ENCODE measurements around the gene OR4K5. TPM values are rescaled to one million over a fixed set of nuclear protein-coding genes. Genes with fewer than 3 reads are reported as not detected.

Gene OR4K5
- total RNA-seq, 2 experiments from 2014 or later = not detected

DNA sequence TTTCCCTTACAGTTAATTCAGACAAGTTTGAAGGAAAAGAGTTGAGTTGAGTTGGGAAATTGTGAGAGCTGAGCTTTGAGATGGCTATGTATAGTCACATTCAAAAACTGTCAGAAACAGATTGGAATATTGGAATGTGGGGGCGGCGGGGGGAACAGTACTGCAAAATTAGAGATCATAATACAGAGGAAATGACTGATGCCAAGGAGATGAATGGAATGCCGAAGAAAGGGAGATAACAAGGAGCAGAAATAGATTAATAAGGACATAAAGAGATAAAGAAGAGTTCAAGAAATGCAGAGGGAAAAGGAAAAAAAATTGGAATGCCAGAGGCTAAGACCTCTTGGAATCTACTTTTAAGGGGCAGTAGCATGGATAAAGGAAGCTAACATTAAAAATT is 3.2 kb upstream of the OR4K5 start:
- DNase-seq (ENCODE audit: low spot score) = no peak
- intact Hi-C loops (cut with micrococcal nuclease; ENCODE audit: unreplicated experiment) = no loop called here
- no peaks in the 10 kb centered on the region for H3K36me3 ChIP-seq (ENCODE audit: insufficient read depth, low read length)
- H3K4me2 ChIP-seq (ENCODE audit: low read length) = no peak overlapping the region
- H3K79me2 ChIP-seq (ENCODE audit: insufficient read depth, low read depth, low read length) = no peaks in the 10 kb centered on the region
- no peak overlapping the region for H3K27ac ChIP-seq (ENCODE audit: low read depth, low read length, poor library complexity, severe bottlenecking)
- no peaks in the 10 kb centered on the region for H3K9me3 ChIP-seq (ENCODE audit: low read length)
- H2AFZ ChIP-seq (ENCODE audit: low read length) = no peak overlapping the region
- no TSS peak for BruUV-seq (replicated peaks)
- no peaks in the 10 kb centered on the region for H3K9me2 ChIP-seq (ENCODE audit: insufficient read depth, low read length)
- H4K20me1 ChIP-seq (ENCODE audit: insufficient read depth, low read length) = no peaks in the 10 kb centered on the region
- no peak for TF ChIP-seq EZH2phosphoT487 (IDR thresholded peaks at IDR 0.05; ENCODE audit: borderline replicate concordance, low read depth, low read length)
- POLR2A ChIA-PET = no interaction called here
- CTCF ChIA-PET (ENCODE audit: unreplicated experiment) = no interaction called here
- no peaks in the 10 kb centered on the region for H3K4me1 ChIP-seq (ENCODE audit: insufficient read depth, low read length, poor library complexity, severe bottlenecking)
- H3K4me3 ChIP-seq (ENCODE audit: low read depth, low read length, poor library complexity, severe bottlenecking) = no peak overlapping the region

DNA sequence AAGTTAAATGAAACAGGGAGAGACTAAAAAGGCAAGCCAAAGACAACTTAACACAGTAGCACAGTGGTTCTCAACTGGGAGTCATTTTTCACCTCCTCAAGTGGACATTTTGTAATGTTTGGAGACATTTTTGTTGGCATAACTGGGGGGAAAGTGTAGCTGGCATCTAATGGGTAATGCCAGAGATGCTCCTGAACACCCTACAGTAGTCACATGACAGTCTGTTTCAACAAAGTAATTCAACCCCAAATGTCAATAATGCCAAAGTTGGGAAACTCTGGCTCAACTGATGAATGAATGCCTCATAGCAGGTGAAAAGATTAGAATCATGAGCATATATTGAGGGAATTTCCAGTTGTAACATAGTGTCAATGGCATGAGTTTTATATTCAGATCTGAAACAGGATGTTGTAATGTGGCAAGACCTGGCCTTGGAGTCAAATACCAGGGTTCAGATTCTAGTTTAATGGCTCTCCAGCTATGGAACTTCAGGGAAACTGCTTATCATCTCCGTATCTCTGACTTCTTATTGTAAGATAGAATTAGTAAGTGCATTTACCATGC is 2.4 kb upstream of the OR4K5 start:
- POLR2A ChIA-PET = interaction anchor here (0.6 to 1.0 kb wide), 4 partner anchors 11 to 38 kb away, joined by 3 to 5 read pairs (median 4); no protein-coding TSS in a partner anchor
- CTCF ChIA-PET (ENCODE audit: unreplicated experiment) = no interaction called here
- Histone ChIP-seq H3K4me2 (ENCODE audit: low read length) (no peak overlapping the region), H4K20me1 (ENCODE audit: insufficient read depth, low read length) (no peaks in the 10 kb centered on the region), H3K4me1 (ENCODE audit: insufficient read depth, low read length, poor library complexity, severe bottlenecking) (no peaks in the 10 kb centered on the region), H3K9me3 (ENCODE audit: low read length) (no peaks in the 10 kb centered on the region), H3K9me2 (ENCODE audit: insufficient read depth, low read length) (no peaks in the 10 kb centered on the region), H2AFZ (ENCODE audit: low read length) (no peak overlapping the region), H3K79me2 (ENCODE audit: insufficient read depth, low read depth, low read length) (no peaks in the 10 kb centered on the region), H3K4me3 (ENCODE audit: low read depth, low read length, poor library complexity, severe bottlenecking) (no peak overlapping the region), H3K27ac (ENCODE audit: low read depth, low read length, poor library complexity, severe bottlenecking) (no peak overlapping the region), H3K36me3 (ENCODE audit: insufficient read depth, low read length) (no peaks in the 10 kb centered on the region)
- no peak for DNase-seq (ENCODE audit: low spot score)
- no peak for TF ChIP-seq EZH2phosphoT487 (IDR thresholded peaks at IDR 0.05; ENCODE audit: borderline replicate concordance, low read depth, low read length)
- TF ChIP-seq, protein P1, sequence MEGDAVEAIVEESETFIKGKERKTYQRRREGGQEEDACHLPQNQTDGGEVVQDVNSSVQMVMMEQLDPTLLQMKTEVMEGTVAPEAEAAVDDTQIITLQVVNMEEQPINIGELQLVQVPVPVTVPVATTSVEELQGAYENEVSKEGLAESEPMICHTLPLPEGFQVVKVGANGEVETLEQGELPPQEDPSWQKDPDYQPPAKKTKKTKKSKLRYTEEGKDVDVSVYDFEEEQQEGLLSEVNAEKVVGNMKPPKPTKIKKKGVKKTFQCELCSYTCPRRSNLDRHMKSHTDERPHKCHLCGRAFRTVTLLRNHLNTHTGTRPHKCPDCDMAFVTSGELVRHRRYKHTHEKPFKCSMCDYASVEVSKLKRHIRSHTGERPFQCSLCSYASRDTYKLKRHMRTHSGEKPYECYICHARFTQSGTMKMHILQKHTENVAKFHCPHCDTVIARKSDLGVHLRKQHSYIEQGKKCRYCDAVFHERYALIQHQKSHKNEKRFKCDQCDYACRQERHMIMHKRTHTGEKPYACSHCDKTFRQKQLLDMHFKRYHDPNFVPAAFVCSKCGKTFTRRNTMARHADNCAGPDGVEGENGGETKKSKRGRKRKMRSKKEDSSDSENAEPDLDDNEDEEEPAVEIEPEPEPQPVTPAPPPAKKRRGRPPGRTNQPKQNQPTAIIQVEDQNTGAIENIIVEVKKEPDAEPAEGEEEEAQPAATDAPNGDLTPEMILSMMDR (conservative IDR thresholded peaks at IDR 0.05; ENCODE audit: low read length) = no peak
- intact Hi-C loops (cut with micrococcal nuclease; ENCODE audit: unreplicated experiment) = no loop called here
- no TSS peak for BruUV-seq (replicated peaks)

DNA sequence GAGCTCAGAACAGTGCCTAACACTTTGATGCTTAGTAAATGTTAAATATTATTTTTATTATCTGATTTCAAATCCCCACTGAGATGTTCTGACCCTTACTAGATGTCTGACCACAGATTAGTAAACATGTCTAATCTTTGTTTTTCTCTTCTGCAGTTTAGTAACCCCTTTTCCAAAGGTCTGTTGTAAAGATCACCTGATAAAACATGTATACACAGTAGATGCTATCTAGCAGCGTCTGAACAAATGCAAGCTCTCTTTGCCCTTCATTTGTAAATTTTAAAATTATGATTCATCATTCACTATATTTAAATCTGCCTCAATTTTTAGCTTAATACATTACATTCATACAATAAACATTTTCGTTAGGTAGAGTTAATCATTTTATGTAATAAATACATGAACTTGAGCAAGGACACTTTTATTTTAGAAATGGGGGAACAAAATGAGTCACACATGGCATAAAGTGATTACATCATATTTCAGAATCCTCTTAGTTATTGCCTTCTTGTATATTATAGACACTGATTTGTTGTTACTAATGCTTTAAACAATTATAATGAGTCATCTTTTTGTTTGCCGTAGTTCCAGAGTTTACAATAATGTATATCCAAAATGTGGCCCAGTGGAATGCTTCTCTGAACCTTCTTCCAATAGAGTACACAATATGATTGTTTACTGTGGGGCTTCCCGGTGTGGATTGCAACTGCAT is 1.7 kb upstream of the OR4K5 start:
- Histone ChIP-seq H3K79me2 (ENCODE audit: insufficient read depth, low read depth, low read length) (no peaks in the 10 kb centered on the region), H3K36me3 (ENCODE audit: insufficient read depth, low read length) (no peaks in the 10 kb centered on the region), H3K4me3 (ENCODE audit: low read depth, low read length, poor library complexity, severe bottlenecking) (no peak overlapping the region), H3K4me2 (ENCODE audit: low read length) (no peak overlapping the region), H3K27ac (ENCODE audit: low read depth, low read length, poor library complexity, severe bottlenecking) (no peak overlapping the region), H4K20me1 (ENCODE audit: insufficient read depth, low read length) (no peaks in the 10 kb centered on the region), H3K9me3 (ENCODE audit: low read length) (no peaks in the 10 kb centered on the region), H2AFZ (ENCODE audit: low read length) (no peak overlapping the region), H3K4me1 (ENCODE audit: insufficient read depth, low read length, poor library complexity, severe bottlenecking) (no peaks in the 10 kb centered on the region), H3K9me2 (ENCODE audit: insufficient read depth, low read length) (no peaks in the 10 kb centered on the region)
- DNase-seq (ENCODE audit: low spot score) = no peak
- TF ChIP-seq, protein P1 (conservative IDR thresholded peaks at IDR 0.05; ENCODE audit: low read length) = no peak
- TF ChIP-seq EZH2phosphoT487 (IDR thresholded peaks at IDR 0.05; ENCODE audit: borderline replicate concordance, low read depth, low read length) = no peak
- CTCF ChIA-PET (ENCODE audit: unreplicated experiment) = no interaction called here
- intact Hi-C loops (cut with micrococcal nuclease; ENCODE audit: unreplicated experiment) = no loop called here
- BruUV-seq (replicated peaks) = no TSS peak
- POLR2A ChIA-PET = interaction anchor here (0.6 to 1.0 kb wide), 4 partner anchors 11 to 38 kb away, joined by 3 to 5 read pairs (median 4); no protein-coding TSS in a partner anchor

Measured in OCI-LY7 (cell line).